ENCODE results near the gene SUMO2.

GRCh38 chr17:75231741-75232464, 49.1 kb upstream of the SUMO2 start:
- TF ChIP-seq CTCF (IDR thresholded peaks at IDR 0.05; ENCODE audit: low read depth, low read length, poor library complexity, severe bottlenecking) (no peak), EZH2phosphoT487 (IDR thresholded peaks at IDR 0.05; ENCODE audit: borderline replicate concordance, low read length) (no peak)

Data from DOHH2 (cell line).